CD4-positive, alpha-beta T cell (primary cell): ENCODE data around the gene ECT2L. TPM values are rescaled to one million over a fixed set of nuclear protein-coding genes. Genes with fewer than 3 reads are reported as not detected.

Source experiments
- ATAC-seq: fragments of 200-7000 bp; cut with Tn5 transposase; one replicate; pipeline ENCODE4 v1.10.0; 2022; ENCODE audit warnings: mild to moderate bottlenecking; ENCODE audit not compliant: poor library complexity
- CTCF ChIA-PET: fragments of 350-600 bp; sonication (Branson Sonifier 250); formaldehyde crosslinking; loops from one replicate; lab custom pipeline; 2021; ENCODE audit warnings: antibody characterized with exemption, inconsistent platforms; lab: Charles Lee
- POLR2A ChIA-PET: fragments of 350-600 bp; sonication (Branson Sonifier 250); formaldehyde crosslinking; loops from one replicate; lab custom pipeline; 2021; ENCODE audit warnings: antibody characterized with exemption, inconsistent platforms; lab: Charles Lee
- DNase-seq, 14 experiments: peaks; one replicate each; pipeline ENCODE4 v3.0.0-alpha.2; 2013 to 2020; ENCODE audit warnings: mixed read lengths in 2 of 14
- H3K27ac ChIP-seq, 2 donors: one replicate each; pipeline versions ENCODE4 v1.5.1 to v1.7.0; 2013; ENCODE audit warnings: low read length in 2 of 2, low read depth in 1 of 2, mild to moderate bottlenecking in 1 of 2
- H3K27me3 ChIP-seq, 2 experiments: 1 replicate in 1 of 2; 2 replicates in 1 of 2; pipeline versions ENCODE4 v1.6.1 to v1.7.0; 2013; ENCODE audit warnings: low read length in 2 of 2, control low read depth in 1 of 2, mild to moderate bottlenecking in 1 of 2, moderate library complexity in 1 of 2; ENCODE audit not compliant: insufficient read depth in 2 of 2, control insufficient read depth in 1 of 2
- H3K36me3 ChIP-seq: one replicate; pipeline ENCODE4 v1.6.1; 2013; ENCODE audit warnings: low read length, control low read depth; ENCODE audit not compliant: insufficient read depth
- H3K4me1 ChIP-seq: one replicate; pipeline ENCODE4 v1.6.1; 2013; ENCODE audit warnings: low read length, control low read depth; ENCODE audit not compliant: insufficient read depth
- H3K4me3 ChIP-seq: one replicate; pipeline ENCODE4 v1.5.1; 2013; ENCODE audit warnings: mild to moderate bottlenecking, low read length, moderate library complexity
- H3K9me3 ChIP-seq, 2 experiments: 1 replicate in 1 of 2; 2 replicates in 1 of 2; pipeline versions ENCODE4 v1.6.1 to v1.7.0; 2013; ENCODE audit warnings: low read length in 2 of 2, mild to moderate bottlenecking in 2 of 2, control low read depth in 1 of 2, moderate library complexity in 1 of 2; ENCODE audit not compliant: control insufficient read depth in 1 of 2, insufficient read depth in 1 of 2
- H3K27ac Mint-ChIP-seq: one replicate; pipeline ENCODE4 v1.8.0; 2020; ENCODE audit warnings: mixed read lengths
- H3K27me3 Mint-ChIP-seq: one replicate; pipeline ENCODE4 v1.8.0; 2021; ENCODE audit warnings: mixed read lengths
- H3K36me3 Mint-ChIP-seq: one replicate; pipeline ENCODE4 v1.8.0; 2021; ENCODE audit warnings: low read depth, mixed read lengths
- H3K4me1 Mint-ChIP-seq: one replicate; pipeline ENCODE4 v1.8.0; 2021; ENCODE audit warnings: low read depth, mixed read lengths
- H3K4me3 Mint-ChIP-seq: one replicate; pipeline ENCODE4 v1.8.0; 2020; ENCODE audit warnings: mild to moderate bottlenecking, mixed read lengths
- H3K9me3 Mint-ChIP-seq: one replicate; pipeline ENCODE4 v1.8.0; 2020; ENCODE audit warnings: mixed read lengths
- intact Hi-C, 2 experiments: fragments of 100-400 bp; cut with DNase I in 1 of 2; cut with micrococcal nuclease in 1 of 2; formaldehyde crosslinking; loops; one replicate each; pipeline versions ENCODE4 v1.15.1 to v1.9.0; 2023 to 2025; cut with DNase I, micrococcal nuclease
- total RNA-seq, 174 experiments: library from RNA in 2 of 174; stranded (reverse) in 2 of 174; gene quantifications; one replicate each; pipeline ENCODE4 v1.2.3 and lab custom pipeline; 2021 to 2026
- TF ChIP-seq, protein P1 (sequence below): fragments of 200-600 bp; IDR thresholded peaks from one replicate; pipeline ENCODE4 v1.8.0; 2022; ENCODE audit warnings: antibody characterized with exemption, mild to moderate bottlenecking

ECT2L gene
- total RNA-seq, 2 experiments from 2014 or later = not detected

DNA sequence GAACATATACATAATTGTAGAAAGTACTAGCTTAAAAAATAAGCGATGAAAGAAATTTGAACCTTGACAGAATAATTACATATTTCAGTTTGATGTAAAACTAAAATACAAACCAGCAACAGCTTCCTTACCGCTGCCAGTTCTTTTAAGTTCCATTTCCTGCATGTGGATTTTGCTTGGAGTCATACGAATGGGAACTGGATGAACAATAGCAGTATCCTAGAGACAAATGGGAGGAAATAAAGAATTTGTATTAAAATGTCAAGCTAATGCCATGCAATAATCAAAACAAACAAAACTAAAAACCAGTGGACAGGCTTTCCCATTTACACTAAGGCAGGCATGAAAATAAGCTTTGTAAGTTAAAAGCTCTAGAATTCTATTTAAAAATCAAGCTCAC, 125.0 kb downstream of the ECT2L start:
- POLR2A ChIA-PET = interaction anchor here (0.6 kb wide), 1 partner anchor 457 kb away, joined by 4 read pairs; no protein-coding TSS in a partner anchor
- H3K9me3 Mint-ChIP-seq = no peaks in the 10 kb centered on the region
- no peak overlapping the region for H3K27ac Mint-ChIP-seq

DNA sequence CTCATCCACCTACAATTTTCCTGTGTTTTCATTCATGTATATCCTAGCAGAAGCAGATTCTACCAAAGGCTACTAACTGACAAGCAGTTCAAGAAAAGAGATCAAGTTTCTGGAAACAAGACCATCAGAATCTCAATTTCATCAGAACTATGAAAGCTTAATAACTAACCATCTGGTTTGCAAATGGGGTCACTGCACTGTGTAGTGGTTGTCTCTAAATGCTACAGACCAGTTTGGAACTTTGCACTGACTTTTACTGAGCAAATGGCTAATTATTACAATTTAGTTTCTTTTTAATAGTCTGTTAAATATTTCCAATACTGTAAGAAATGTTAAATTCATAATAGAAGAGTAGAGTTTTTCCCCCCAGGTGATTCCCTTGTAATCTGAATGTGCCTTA, 127.7 kb downstream of the ECT2L start:
- Mint-ChIP-seq H3K36me3 (peaks cover 80% of the 10 kb centered on the region), H3K27me3 (no peaks in the 10 kb centered on the region), H3K9me3 (no peaks in the 10 kb centered on the region), H3K4me3 (no peak overlapping the region), H3K4me1 (no peaks in the 10 kb centered on the region), H3K27ac (no peak overlapping the region)
- ATAC-seq (no peak), DNase-seq (no peak)
- TF ChIP-seq, protein P1, sequence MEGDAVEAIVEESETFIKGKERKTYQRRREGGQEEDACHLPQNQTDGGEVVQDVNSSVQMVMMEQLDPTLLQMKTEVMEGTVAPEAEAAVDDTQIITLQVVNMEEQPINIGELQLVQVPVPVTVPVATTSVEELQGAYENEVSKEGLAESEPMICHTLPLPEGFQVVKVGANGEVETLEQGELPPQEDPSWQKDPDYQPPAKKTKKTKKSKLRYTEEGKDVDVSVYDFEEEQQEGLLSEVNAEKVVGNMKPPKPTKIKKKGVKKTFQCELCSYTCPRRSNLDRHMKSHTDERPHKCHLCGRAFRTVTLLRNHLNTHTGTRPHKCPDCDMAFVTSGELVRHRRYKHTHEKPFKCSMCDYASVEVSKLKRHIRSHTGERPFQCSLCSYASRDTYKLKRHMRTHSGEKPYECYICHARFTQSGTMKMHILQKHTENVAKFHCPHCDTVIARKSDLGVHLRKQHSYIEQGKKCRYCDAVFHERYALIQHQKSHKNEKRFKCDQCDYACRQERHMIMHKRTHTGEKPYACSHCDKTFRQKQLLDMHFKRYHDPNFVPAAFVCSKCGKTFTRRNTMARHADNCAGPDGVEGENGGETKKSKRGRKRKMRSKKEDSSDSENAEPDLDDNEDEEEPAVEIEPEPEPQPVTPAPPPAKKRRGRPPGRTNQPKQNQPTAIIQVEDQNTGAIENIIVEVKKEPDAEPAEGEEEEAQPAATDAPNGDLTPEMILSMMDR = no peak
- no peaks in the 10 kb centered on the region for H3K27me3 ChIP-seq
- CTCF ChIA-PET = no interaction called here
- H3K36me3 ChIP-seq = peaks cover 49% of the 10 kb centered on the region
- no peak overlapping the region for H3K4me3 ChIP-seq
- H3K27ac ChIP-seq = no peak overlapping the region
- H3K9me3 ChIP-seq = no peaks in the 10 kb centered on the region
- POLR2A ChIA-PET = no interaction called here
- H3K4me1 ChIP-seq = no peaks in the 10 kb centered on the region
- intact Hi-C loops = no loop called here

More for the DNA sequence above, 125.0 kb downstream of the ECT2L start:
- peaks cover 72% of the 10 kb centered on the region for H3K36me3 Mint-ChIP-seq
- H3K9me3 ChIP-seq = no peaks in the 10 kb centered on the region
- no peak overlapping the region for H3K4me3 ChIP-seq
- H3K36me3 ChIP-seq = peaks cover 52% of the 10 kb centered on the region
- DNase-seq (no peak), ATAC-seq (no peak)
- TF ChIP-seq, protein P1 = no peak
- no peaks in the 10 kb centered on the region for H3K27me3 Mint-ChIP-seq
- H3K4me1 ChIP-seq = no peaks in the 10 kb centered on the region
- CTCF ChIA-PET = no interaction called here
- intact Hi-C loops = no loop called here
- no peaks in the 10 kb centered on the region for H3K4me1 Mint-ChIP-seq
- H3K4me3 Mint-ChIP-seq = no peak overlapping the region
- no peak overlapping the region for H3K27ac ChIP-seq
- H3K27me3 ChIP-seq = no peaks in the 10 kb centered on the region

DNA sequence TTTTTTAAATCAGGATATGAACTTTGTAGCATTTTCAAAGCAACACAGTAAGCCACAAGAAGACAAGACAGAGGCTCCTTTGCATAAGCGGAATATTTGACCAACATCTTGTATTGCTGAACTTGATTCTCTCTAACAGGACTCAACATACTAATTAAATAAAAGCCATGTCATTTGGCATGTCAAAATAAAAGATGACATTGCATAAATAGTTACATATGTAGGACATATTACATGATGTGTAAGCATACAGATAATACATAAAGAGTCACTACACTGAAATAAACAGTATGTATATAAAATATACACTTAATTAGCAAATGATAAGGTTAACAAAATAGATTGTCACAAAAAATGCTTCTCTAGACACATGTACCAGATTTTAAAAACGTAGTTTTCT, 129.9 kb downstream of the ECT2L start:
- POLR2A ChIA-PET = no interaction called here
- H3K4me1 Mint-ChIP-seq = no peaks in the 10 kb centered on the region
- Histone ChIP-seq H3K27me3 (no peaks in the 10 kb centered on the region), H3K9me3 (no peaks in the 10 kb centered on the region), H3K27ac (no peak overlapping the region), H3K4me3 (no peak overlapping the region), H3K36me3 (peaks cover 43% of the 10 kb centered on the region), H3K4me1 (no peaks in the 10 kb centered on the region)
- H3K36me3 Mint-ChIP-seq = peaks cover 80% of the 10 kb centered on the region
- H3K4me3 Mint-ChIP-seq = no peak overlapping the region
- ATAC-seq = no peak
- no peaks in the 10 kb centered on the region for H3K9me3 Mint-ChIP-seq
- no peak for DNase-seq
- no peaks in the 10 kb centered on the region for H3K27me3 Mint-ChIP-seq
- CTCF ChIA-PET = interaction anchor here (1.7 kb wide), 1 partner anchor 62 kb away, joined by 4 read pairs; the partner anchor contains the start of gene REPS1
- intact Hi-C loops = no loop called here
- H3K27ac Mint-ChIP-seq = no peak overlapping the region
- TF ChIP-seq, protein P1 = no peak
